ENCODE results near the gene RABIF.
"Not testable (repeated sequence)": the region's sequence is repeated elsewhere in the genome, so short reads cannot be mapped to it uniquely, and the experiment has no call there.

The RABIF gene

GRCh38 chr1:202888531-202889360 is at the start of gene RABIF:
RABIF (minus strand) TSS chr1:202889149; CDS start chr1:202889098, 51 bp downstream.
- peak; percentile 88 to 95 (median 90) for DNase-seq (ENCODE audit: low read depth in 4 of 4, low spot score in 1 of 4)

- DNase-seq (ENCODE audit: low read depth in 4 of 4, low spot score in 1 of 4): no peak
Observed at GRCh38 chr1:202938287-202938925, 49.5 kb upstream of the RABIF start.

GRCh38 chr1:202936409-202936808 is 47.5 kb upstream of the RABIF start:
- DNase-seq (ENCODE audit: low read depth in 4 of 4, low spot score in 1 of 4): not testable (repeated sequence)

- no peak for DNase-seq (ENCODE audit: low read depth in 4 of 4, low spot score in 1 of 4)
Observed at GRCh38 chr1:202935844-202936243, 46.9 kb upstream of the RABIF start.

GRCh38 chr1:202934755-202935154 is 45.8 kb upstream of the RABIF start:
- DNase-seq (ENCODE audit: low read depth in 4 of 4, low spot score in 1 of 4): no peak

- DNase-seq (ENCODE audit: low read depth in 4 of 4, low spot score in 1 of 4): no peak
Observed at GRCh38 chr1:202932476-202932875, 43.5 kb upstream of the RABIF start.

- DNase-seq (ENCODE audit: low read depth in 4 of 4, low spot score in 1 of 4): peak; percentile 84 to 91 (median 89)
Observed at GRCh38 chr1:202926581-202927491, 37.9 kb upstream of the RABIF start, which contains the start of gene KLHL12. KLHL12 (minus strand) TSS chr1:202927234; CDS start chr1:202925162, 2,072 bp downstream.

GRCh38 chr1:202923533-202923932 is 34.6 kb upstream of the RABIF start:
- DNase-seq (ENCODE audit: low read depth in 4 of 4, low spot score in 1 of 4): no peak

- DNase-seq (ENCODE audit: low read depth in 4 of 4, low spot score in 1 of 4): no peak
Observed at GRCh38 chr1:202919615-202920014, 30.7 kb upstream of the RABIF start.

- no peak for DNase-seq (ENCODE audit: low read depth in 4 of 4, low spot score in 1 of 4)
Observed at GRCh38 chr1:202915146-202915545, 26.2 kb upstream of the RABIF start.

GRCh38 chr1:202912476-202912875 is 23.5 kb upstream of the RABIF start:
- DNase-seq (ENCODE audit: low read depth in 4 of 4, low spot score in 1 of 4): not testable (repeated sequence)

- no peak for DNase-seq (ENCODE audit: low read depth in 4 of 4, low spot score in 1 of 4)
Observed at GRCh38 chr1:202909494-202909893, 20.5 kb upstream of the RABIF start.

GRCh38 chr1:202908998-202909397 is 20.0 kb upstream of the RABIF start:
- no peak for DNase-seq (ENCODE audit: low read depth in 4 of 4, low spot score in 1 of 4)

GRCh38 chr1:202905331-202905730 is 16.4 kb upstream of the RABIF start:
- no peak for DNase-seq (ENCODE audit: low read depth in 4 of 4, low spot score in 1 of 4)

- not testable (repeated sequence) for DNase-seq (ENCODE audit: low read depth in 4 of 4, low spot score in 1 of 4)
Observed at GRCh38 chr1:202903808-202904207, 14.9 kb upstream of the RABIF start.

- DNase-seq (ENCODE audit: low read depth in 4 of 4, low spot score in 1 of 4): no peak
Observed at GRCh38 chr1:202901555-202901954, 12.6 kb upstream of the RABIF start.

- DNase-seq (ENCODE audit: low read depth in 4 of 4, low spot score in 1 of 4): no peak
Observed at GRCh38 chr1:202892501-202892900, 3.6 kb upstream of the RABIF start.

GRCh38 chr1:202890392-202890791 is 1.4 kb upstream of the RABIF start:
- no peak for DNase-seq (ENCODE audit: low read depth in 4 of 4, low spot score in 1 of 4)

GRCh38 chr1:202888221-202888530 is 773 bp downstream of the RABIF start:
- DNase-seq (ENCODE audit: low read depth in 4 of 4, low spot score in 1 of 4): no peak

- no peak for DNase-seq (ENCODE audit: low read depth in 4 of 4, low spot score in 1 of 4)
Observed at GRCh38 chr1:202880961-202881460, 7.9 kb downstream of the RABIF start.

- no peak for DNase-seq (ENCODE audit: low read depth in 4 of 4, low spot score in 1 of 4)
Observed at GRCh38 chr1:202880062-202880461, 8.9 kb downstream of the RABIF start.
